ENCODE measurements around the gene METTL25. TPM values are rescaled to one million over a fixed set of nuclear protein-coding genes. Genes with fewer than 3 reads are reported as not detected.

Gene METTL25
- total and polyA plus RNA-seq, 12 donors = 4.0 to 28.8 (median 18.5) TPM

DNA sequence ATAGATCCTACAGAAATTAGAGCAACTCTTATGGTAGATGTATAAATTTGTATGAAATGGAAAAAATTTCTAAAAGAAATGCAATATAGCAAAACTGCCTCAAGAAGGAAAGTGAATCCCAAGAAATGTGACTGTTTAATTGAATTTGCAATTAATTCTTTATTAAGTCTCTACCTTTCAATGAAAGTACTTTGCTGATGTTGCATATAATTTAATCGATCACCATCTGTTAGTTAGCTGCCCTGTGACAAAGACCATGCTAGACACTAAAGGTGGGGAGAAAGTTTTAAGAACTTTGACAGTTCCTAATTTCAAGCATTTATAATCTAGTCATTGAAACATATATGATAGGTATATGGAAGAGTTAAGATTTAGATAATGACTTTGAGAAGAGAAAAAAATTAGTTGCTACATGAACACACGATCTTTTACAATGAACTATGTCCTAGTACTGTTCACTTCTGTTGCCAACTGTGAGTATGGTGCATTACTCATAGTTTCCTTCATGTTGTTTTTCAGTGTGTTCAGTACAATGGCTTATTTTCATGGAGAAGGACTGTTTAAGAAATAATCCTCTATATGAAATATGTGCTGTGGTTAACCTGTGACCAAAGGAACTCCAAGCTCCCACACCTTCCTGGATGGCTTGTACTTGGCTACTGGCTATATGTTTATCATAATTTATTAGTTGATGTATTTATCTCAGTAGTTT lies 128.4 kb downstream of the METTL25 start:
- intact Hi-C loops (cut with DNase I) = no loop called here
- H3K36me3 ChIP-seq (replicated peaks in 1 of 2) = no peaks in the 10 kb centered on the region
- no peaks in the 10 kb centered on the region for H3K4me1 ChIP-seq (replicated peaks in 1 of 2)
- WGBS, 4 donors = 82 to 86% (median 84%) methylated on average over 2 of the region's 2 CpGs
- H3K4me3 ChIP-seq = no peak overlapping the region
- peaks cover 0 to 5% (median 0%) of the 10 kb centered on the region in 3 donors for H3K9me3 ChIP-seq (replicated peaks in 1 of 3)
- TF ChIP-seq, protein P1, sequence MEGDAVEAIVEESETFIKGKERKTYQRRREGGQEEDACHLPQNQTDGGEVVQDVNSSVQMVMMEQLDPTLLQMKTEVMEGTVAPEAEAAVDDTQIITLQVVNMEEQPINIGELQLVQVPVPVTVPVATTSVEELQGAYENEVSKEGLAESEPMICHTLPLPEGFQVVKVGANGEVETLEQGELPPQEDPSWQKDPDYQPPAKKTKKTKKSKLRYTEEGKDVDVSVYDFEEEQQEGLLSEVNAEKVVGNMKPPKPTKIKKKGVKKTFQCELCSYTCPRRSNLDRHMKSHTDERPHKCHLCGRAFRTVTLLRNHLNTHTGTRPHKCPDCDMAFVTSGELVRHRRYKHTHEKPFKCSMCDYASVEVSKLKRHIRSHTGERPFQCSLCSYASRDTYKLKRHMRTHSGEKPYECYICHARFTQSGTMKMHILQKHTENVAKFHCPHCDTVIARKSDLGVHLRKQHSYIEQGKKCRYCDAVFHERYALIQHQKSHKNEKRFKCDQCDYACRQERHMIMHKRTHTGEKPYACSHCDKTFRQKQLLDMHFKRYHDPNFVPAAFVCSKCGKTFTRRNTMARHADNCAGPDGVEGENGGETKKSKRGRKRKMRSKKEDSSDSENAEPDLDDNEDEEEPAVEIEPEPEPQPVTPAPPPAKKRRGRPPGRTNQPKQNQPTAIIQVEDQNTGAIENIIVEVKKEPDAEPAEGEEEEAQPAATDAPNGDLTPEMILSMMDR (IDR thresholded peaks at IDR 0.05) = no peak
- TF ChIP-seq POLR2A (IDR thresholded peaks at IDR 0.05) = no peak
- DNase-seq = no peak
- no peak overlapping the region for H3K27ac ChIP-seq
- no peaks in the 10 kb centered on the region for H3K27me3 ChIP-seq

DNA sequence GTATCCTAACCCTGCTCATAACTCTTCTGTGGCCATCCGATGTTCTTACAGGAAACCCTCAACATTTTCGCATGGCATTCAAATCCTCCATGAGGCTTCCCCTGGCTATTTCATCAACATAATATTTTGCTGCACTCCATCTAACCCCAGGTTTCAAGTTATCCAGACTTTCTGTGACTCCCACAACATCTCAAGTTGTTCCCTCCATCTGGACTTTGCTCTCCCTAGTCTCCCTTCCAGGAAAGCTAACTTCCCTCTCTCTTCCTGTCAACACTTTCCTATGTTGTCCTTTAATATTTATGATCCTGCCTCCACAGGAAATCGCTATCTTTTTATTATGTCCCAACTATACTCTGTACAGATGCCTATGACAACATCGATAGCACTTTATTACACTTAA lies 146.1 kb downstream of the METTL25 start:
- H3K9me3 ChIP-seq (replicated peaks in 1 of 3) = no peaks in the 10 kb centered on the region
- no peaks in the 10 kb centered on the region for H3K27me3 ChIP-seq
- no peaks in the 10 kb centered on the region for H3K4me1 ChIP-seq (replicated peaks in 1 of 2)
- WGBS, 4 donors = 31 to 52% (median 48%) methylated on average over 4 of the region's 4 CpGs
- TF ChIP-seq, protein P1 (IDR thresholded peaks at IDR 0.05) = no peak
- no peak for TF ChIP-seq POLR2A (IDR thresholded peaks at IDR 0.05)
- intact Hi-C loops (cut with DNase I) = no loop called here
- no peak for DNase-seq
- H3K4me3 ChIP-seq = no peak overlapping the region
- no peaks in the 10 kb centered on the region for H3K36me3 ChIP-seq (replicated peaks in 1 of 2)
- H3K27ac ChIP-seq = no peak overlapping the region

DNA sequence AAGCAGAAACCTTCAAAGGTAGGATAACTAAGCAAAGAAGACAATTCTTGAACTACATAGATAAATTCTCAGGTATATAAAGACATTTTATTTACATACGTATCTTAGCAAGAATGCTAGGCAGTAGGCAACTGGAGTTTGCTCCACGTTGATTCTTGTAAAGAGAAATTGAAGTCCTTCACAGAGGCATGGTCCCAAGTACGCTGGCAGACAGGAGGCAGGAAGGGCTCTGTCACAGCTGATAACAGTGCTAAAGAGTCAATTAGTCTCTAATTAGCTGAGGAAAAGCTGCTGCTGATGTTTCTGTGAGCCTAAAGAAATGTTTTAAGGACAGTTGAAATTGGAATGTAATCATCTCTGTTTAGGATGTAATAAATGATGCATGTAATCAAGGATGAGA lies 146.8 kb downstream of the METTL25 start:
- no peaks in the 10 kb centered on the region for H3K9me3 ChIP-seq (replicated peaks in 1 of 3)
- TF ChIP-seq, protein P1 (IDR thresholded peaks at IDR 0.05) = no peak
- TF ChIP-seq POLR2A (IDR thresholded peaks at IDR 0.05) = no peak
- DNase-seq = no peak
- H3K27ac ChIP-seq = no peak overlapping the region
- 54 to 72% (median 58%) methylated on average over 3 of the region's 3 CpGs for WGBS, 4 donors
- H3K36me3 ChIP-seq (replicated peaks in 1 of 2) = no peaks in the 10 kb centered on the region
- no peak overlapping the region for H3K4me3 ChIP-seq
- no peaks in the 10 kb centered on the region for H3K27me3 ChIP-seq
- H3K4me1 ChIP-seq (replicated peaks in 1 of 2) = no peaks in the 10 kb centered on the region
- intact Hi-C loops (cut with DNase I) = no loop called here

DNA sequence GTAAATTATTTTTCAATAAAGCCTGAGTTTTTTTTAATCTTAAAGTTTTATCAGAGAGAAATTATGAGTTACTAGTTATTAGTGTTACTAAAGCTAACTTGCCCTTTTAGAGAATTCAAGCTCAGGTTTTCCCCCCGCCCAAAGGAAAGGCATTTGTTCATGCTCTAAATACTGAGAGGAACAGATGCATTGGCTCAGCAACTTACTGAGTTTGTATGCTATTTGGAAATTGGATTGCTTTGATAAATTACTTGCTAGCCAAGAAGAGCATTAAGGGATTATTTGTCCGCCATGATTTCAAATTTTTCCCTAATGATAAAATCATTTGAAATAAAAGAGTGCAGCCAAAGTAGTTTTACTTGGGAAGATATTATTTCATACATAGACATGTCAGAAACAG lies 149.4 kb downstream of the METTL25 start:
- no peaks in the 10 kb centered on the region for H3K27me3 ChIP-seq
- intact Hi-C loops (cut with DNase I) = no loop called here
- no peak for DNase-seq
- no peaks in the 10 kb centered on the region for H3K9me3 ChIP-seq (replicated peaks in 1 of 3)
- TF ChIP-seq POLR2A (IDR thresholded peaks at IDR 0.05) = no peak
- TF ChIP-seq, protein P1 (IDR thresholded peaks at IDR 0.05) = no peak
- H3K4me1 ChIP-seq (replicated peaks in 1 of 2) = no peaks in the 10 kb centered on the region
- 72 to 83% (median 77%) methylated on average over 2 of the region's 2 CpGs for WGBS, 4 donors
- H3K27ac ChIP-seq = no peak overlapping the region
- H3K36me3 ChIP-seq (replicated peaks in 1 of 2) = no peaks in the 10 kb centered on the region
- no peak overlapping the region for H3K4me3 ChIP-seq

Data from adrenal gland (tissue), 12 donors.